Measurements from ENCODE around the gene TIGD2. TPM values are rescaled to one million over a fixed set of nuclear protein-coding genes. Genes with fewer than 3 reads are reported as not detected.

Gene TIGD2
- total and polyA plus RNA-seq, 2 of the 13 experiments (the other 11 are each of a cell fraction or from before 2014, with no cell fraction given): 3.1 to 15.5 TPM

- TF ChIP-seq ZNF552 (CRISPR knock-in tag; IDR thresholded peaks at IDR 0.05; ENCODE audit: borderline replicate concordance) (no peak; the same call in 1 of the 2 replicates), AHDC1 (CRISPR knock-in tag; IDR thresholded peaks at IDR 0.05; ENCODE audit: borderline replicate concordance) (peak; percentile 82; the same call in 1 of the 2 replicates), ZNF800 (CRISPR knock-in tag; IDR thresholded peaks at IDR 0.05) (peak; percentile 45; the same call in 1 of the 2 replicates)
These were observed 2.1 kb downstream of the TIGD2 start (continued) for GRCh38 chr4:89113415-89113814.

GRCh38 chr4:89114100-89114499 lies 2.8 kb downstream of the TIGD2 start:
- 35% methylated on average over 3 of the region's 3 CpGs for WGBS (ENCODE audit: low lambda C conversion rate)
- peak; percentile 24 for DNase-seq (ENCODE audit: low spot score)
- no peaks in the 10 kb centered on the region for H3K36me3 ChIP-seq (replicated peaks in 1 of 2; ENCODE audit: control insufficient read depth in 1 of 2, insufficient read depth in 2 of 2, low read length in 2 of 2)
- no peak for FAIRE-seq
- ATAC-seq: peak; percentile 18
- H3K4me3 ChIP-seq (replicated peaks in 1 of 3; ENCODE audit: insufficient read depth in 1 of 3, low read depth in 2 of 3, low read length in 3 of 3): peak overlapping the region in 1 of 3 experiments; percentile 8; a peak in 1 of 6 replicates
- POLR2A ChIA-PET: interaction anchor here (1.8 kb wide), 1 partner anchor 9 kb away, joined by 6 read pairs; no protein-coding TSS in a partner anchor
- 0 out of 2 replicates have a peak overlapping the region, but pooled peaks have one; percentile 3 for H3K9ac ChIP-seq (ENCODE audit: insufficient read depth, low read depth, low read length)
- intact Hi-C loops (cut with micrococcal nuclease; ENCODE audit: unreplicated experiment) (loop anchor here (5.0 kb wide), 2 partner anchors 297 to 592 kb away; partner anchors contain the start of gene PYURF), in situ Hi-C loops (cut with HindIII; ENCODE audit: extremely low pct_ligation_motif_present, low pct_unique_long_range_greater_than_20kb) (loop anchor here (5.0 kb wide), 1 partner anchor 302 kb away; no protein-coding TSS in a partner anchor)
- H3K79me2 ChIP-seq (ENCODE audit: insufficient read depth, low read length): peaks cover 5% of the 10 kb centered on the region
- no peak overlapping the region for H2AFZ ChIP-seq (ENCODE audit: low read length)
- peak overlapping the region; percentile 87 for H3K27ac ChIP-seq (ENCODE audit: extremely low read length, insufficient read depth, low read length)
- peaks cover 0 to 4% of the 10 kb centered on the region in 2 experiments; a peak in 1 of 5 replicates for H3K27me3 ChIP-seq (ENCODE audit: control insufficient read depth in 1 of 2, insufficient read depth in 2 of 2, low read length in 2 of 2)
- H3K4me1 ChIP-seq (ENCODE audit: insufficient read depth, low read length): peaks cover 67% of the 10 kb centered on the region
- H3K9me3 ChIP-seq (ENCODE audit: low read length): no peaks in the 10 kb centered on the region
- peak overlapping the region; percentile 92 for H3K4me2 ChIP-seq (ENCODE audit: low read depth, low read length)
- no peaks in the 10 kb centered on the region for H4K20me1 ChIP-seq (ENCODE audit: insufficient read depth, low read length)
- CTCF ChIA-PET (ENCODE audit: low intra/inter-chr PET ratio, low total read pairs): no interaction called here
- BruUV-seq (replicated peaks): no TSS peak
- TF ChIP-seq ARID3A (IDR thresholded peaks at IDR 0.05; ENCODE audit: low read depth, low read length) (0 out of 2 replicates have a peak, but pooled peaks have one; percentile 41), HNF4A (CRISPR knock-in tag; IDR thresholded peaks at IDR 0.05) (no peak), KAT2B (IDR thresholded peaks at IDR 0.05; ENCODE audit: borderline replicate concordance, low read depth, low read length) (peak; percentile 41; the same call in 1 of the 2 replicates), RXRB (CRISPR knock-in tag; IDR thresholded peaks at IDR 0.05; ENCODE audit: borderline replicate concordance) (no peak), HOXA9 (CRISPR knock-in tag; IDR thresholded peaks at IDR 0.05; ENCODE audit: borderline replicate concordance) (no peak), ZNF780A (CRISPR knock-in tag; IDR thresholded peaks at IDR 0.05) (no peak), HIVEP1 (CRISPR knock-in tag; IDR thresholded peaks at IDR 0.05) (no peak)

All from HepG2 (cell line).